Ishikawa (cell line): ENCODE data around the gene HUS1B.

Experiments
- CEBPB ChIP-seq: IDR thresholded peaks from 2 replicates; pipeline ENCODE4 v1.6.1; 2012
- CREB1 ChIP-seq: IDR thresholded peaks from 2 replicates; pipeline ENCODE4 v1.6.1; 2012; ENCODE audit warnings: low read depth
- EGR1 ChIP-seq: IDR thresholded peaks from 2 replicates; pipeline ENCODE4 v1.6.1; 2012
- EP300 ChIP-seq: IDR thresholded peaks from 2 replicates; pipeline ENCODE4 v1.6.1; 2012; ENCODE audit warnings: borderline replicate concordance
- FOXM1 ChIP-seq: IDR thresholded peaks from 2 replicates; pipeline ENCODE4 v1.6.1; 2012; ENCODE audit warnings: low read depth, borderline replicate concordance
- NFIC ChIP-seq: IDR thresholded peaks from 2 replicates; pipeline ENCODE4 v1.6.1; 2012
- RAD21 ChIP-seq: IDR thresholded peaks from 2 replicates; pipeline ENCODE4 v1.6.1; 2012; ENCODE audit warnings: low read depth
- TAF1 ChIP-seq: IDR thresholded peaks from 2 replicates; pipeline ENCODE4 v1.6.1; 2012; ENCODE audit warnings: low read depth, mild to moderate bottlenecking
- TCF12 ChIP-seq: IDR thresholded peaks from 2 replicates; pipeline ENCODE4 v1.6.1; 2012; ENCODE audit warnings: low read depth
- TEAD4 ChIP-seq: IDR thresholded peaks from 2 replicates; pipeline ENCODE4 v1.6.1; 2012
- YY1 ChIP-seq: IDR thresholded peaks from 2 replicates; pipeline ENCODE4 v1.6.1; 2012; ENCODE audit warnings: low read depth
- ZBTB7A ChIP-seq: IDR thresholded peaks from 2 replicates; pipeline ENCODE4 v1.6.1; 2012; ENCODE audit warnings: low read depth
- TF ChIP-seq, protein P1 (sequence below): IDR thresholded peaks from 2 replicates; pipeline ENCODE4 v1.6.1; 2012
- TF ChIP-seq, protein P2 (sequence below): IDR thresholded peaks from 2 replicates; pipeline ENCODE4 v1.6.1; 2012
- TF ChIP-seq, protein P3 (sequence below): IDR thresholded peaks from 2 replicates; pipeline ENCODE4 v1.6.1; 2012; ENCODE audit warnings: low read depth, mild to moderate bottlenecking

HUS1B gene

DNA sequence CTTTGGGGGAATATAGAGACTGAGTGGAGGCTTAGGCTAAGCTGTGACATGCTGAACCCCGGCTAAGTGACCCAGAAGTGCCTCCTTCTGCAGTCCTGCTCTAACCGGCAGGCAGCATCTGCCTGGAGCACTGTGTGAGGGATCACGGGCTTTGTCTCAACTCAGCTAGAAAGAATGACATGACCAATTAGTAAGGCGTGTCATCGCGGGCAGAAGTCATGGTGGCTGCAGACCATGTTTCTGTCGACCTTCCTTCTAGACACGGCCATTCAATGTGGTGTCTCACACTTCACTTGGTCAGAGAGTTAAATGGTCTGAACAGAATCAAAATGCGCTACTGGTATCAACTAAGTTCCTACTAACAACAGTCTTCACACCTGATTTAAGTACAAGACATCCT, 35.0 kb downstream of the HUS1B start:
- TF ChIP-seq NFIC (no peak), TCF12 (no peak), TAF1 (no peak), EP300 (no peak), TEAD4 (no peak), CREB1 (no peak), ZBTB7A (no peak), EGR1 (no peak), YY1 (no peak)
- TF ChIP-seq, protein P1, sequence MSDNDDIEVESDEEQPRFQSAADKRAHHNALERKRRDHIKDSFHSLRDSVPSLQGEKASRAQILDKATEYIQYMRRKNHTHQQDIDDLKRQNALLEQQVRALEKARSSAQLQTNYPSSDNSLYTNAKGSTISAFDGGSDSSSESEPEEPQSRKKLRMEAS: no peak
- TF ChIP-seq, protein P2, sequence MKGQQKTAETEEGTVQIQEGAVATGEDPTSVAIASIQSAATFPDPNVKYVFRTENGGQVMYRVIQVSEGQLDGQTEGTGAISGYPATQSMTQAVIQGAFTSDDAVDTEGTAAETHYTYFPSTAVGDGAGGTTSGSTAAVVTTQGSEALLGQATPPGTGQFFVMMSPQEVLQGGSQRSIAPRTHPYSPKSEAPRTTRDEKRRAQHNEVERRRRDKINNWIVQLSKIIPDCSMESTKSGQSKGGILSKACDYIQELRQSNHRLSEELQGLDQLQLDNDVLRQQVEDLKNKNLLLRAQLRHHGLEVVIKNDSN: no peak

DNA sequence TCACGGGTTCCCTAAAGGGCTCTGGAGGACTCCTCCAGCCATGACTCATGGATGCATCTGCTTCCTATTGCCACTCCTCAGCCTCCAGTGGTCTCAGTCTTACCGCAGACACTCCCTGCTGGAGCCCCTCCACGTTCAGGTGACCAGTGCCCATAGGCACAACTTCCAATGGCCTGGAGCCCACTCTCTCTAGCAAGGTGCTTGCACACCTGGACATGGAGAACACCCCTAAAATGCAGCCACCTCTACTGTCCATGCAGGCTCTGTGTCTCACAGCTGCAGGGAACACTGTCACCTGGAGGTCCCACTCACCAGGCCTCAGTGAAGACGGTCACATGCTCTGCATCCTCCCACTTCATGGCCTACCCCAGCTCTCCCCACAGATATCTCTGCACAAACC, 36.0 kb downstream of the HUS1B start:
- TF ChIP-seq RAD21 (no peak), TAF1 (no peak), CREB1 (no peak), ZBTB7A (no peak), YY1 (no peak), FOXM1 (no peak), TEAD4 (no peak), TCF12 (no peak), EGR1 (no peak), CEBPB (no peak), NFIC (no peak), EP300 (no peak)
- TF ChIP-seq, protein P2: no peak
- TF ChIP-seq, protein P1: no peak
- TF ChIP-seq, protein P3, sequence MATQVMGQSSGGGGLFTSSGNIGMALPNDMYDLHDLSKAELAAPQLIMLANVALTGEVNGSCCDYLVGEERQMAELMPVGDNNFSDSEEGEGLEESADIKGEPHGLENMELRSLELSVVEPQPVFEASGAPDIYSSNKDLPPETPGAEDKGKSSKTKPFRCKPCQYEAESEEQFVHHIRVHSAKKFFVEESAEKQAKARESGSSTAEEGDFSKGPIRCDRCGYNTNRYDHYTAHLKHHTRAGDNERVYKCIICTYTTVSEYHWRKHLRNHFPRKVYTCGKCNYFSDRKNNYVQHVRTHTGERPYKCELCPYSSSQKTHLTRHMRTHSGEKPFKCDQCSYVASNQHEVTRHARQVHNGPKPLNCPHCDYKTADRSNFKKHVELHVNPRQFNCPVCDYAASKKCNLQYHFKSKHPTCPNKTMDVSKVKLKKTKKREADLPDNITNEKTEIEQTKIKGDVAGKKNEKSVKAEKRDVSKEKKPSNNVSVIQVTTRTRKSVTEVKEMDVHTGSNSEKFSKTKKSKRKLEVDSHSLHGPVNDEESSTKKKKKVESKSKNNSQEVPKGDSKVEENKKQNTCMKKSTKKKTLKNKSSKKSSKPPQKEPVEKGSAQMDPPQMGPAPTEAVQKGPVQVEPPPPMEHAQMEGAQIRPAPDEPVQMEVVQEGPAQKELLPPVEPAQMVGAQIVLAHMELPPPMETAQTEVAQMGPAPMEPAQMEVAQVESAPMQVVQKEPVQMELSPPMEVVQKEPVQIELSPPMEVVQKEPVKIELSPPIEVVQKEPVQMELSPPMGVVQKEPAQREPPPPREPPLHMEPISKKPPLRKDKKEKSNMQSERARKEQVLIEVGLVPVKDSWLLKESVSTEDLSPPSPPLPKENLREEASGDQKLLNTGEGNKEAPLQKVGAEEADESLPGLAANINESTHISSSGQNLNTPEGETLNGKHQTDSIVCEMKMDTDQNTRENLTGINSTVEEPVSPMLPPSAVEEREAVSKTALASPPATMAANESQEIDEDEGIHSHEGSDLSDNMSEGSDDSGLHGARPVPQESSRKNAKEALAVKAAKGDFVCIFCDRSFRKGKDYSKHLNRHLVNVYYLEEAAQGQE: no peak

DNA sequence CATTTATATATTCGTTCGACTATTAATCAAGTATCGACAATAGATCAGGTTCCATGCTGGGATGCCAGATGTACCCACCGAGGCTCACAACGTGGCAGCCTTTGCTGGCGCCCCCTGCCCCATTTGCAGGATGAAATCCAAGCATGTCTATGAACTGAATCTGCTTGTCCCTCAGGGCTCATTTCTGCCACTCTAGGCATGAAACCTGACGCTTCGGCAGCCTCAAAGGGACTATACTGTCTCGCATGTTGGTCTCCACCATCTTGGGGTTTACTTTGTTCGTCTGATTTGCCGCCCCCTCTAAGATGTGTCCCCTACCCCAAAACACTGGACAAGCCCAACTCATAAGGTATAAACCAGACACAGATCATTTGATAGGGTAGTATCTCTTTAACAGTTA, 36.7 kb downstream of the HUS1B start:
- TF ChIP-seq, protein P2: no peak
- TF ChIP-seq TAF1 (no peak), FOXM1 (no peak), YY1 (no peak), ZBTB7A (no peak), CREB1 (no peak), CEBPB (no peak), NFIC (no peak), EP300 (no peak), RAD21 (no peak), TCF12 (no peak), TEAD4 (no peak), EGR1 (no peak)
- TF ChIP-seq, protein P3: no peak
- TF ChIP-seq, protein P1: no peak

DNA sequence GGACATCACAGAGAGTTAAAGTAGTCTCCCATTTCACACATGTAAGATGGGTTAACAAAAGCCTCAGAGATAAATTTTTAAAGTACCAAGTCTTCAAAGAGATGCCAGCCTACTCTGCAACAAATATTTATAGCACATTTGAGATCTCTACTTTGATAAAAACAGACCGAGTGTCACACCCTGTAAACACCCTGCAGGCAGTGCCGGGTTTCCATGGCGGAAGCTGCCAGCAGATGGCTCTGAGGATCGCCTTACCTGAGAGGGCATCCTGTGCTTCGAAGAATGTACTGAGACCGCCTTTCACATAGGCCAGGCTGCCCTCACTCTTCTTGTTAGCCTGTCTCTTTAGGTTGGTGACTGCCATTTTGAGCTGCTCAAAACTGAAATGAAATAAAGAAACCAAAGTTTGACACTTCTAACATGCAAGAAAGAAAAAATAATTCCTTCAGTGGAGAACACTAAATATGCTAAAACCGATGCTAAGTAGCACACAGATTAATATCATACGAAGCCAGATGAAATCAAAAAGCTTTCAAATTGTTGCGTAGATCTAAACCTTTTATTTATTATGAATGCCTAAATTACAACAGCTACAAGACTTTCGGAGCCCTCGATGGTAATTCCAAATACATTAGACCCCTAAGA, 39.3 kb downstream of the HUS1B start:
- TF ChIP-seq, protein P1: no peak
- TF ChIP-seq, protein P3: no peak
